GM12878 (cell line): ENCODE results near the gene CAMTA2. TPM values are rescaled to one million over a fixed set of nuclear protein-coding genes. Genes with fewer than 3 reads are reported as not detected.

Source experiments
- ATF3 ChIP-seq: IDR thresholded peaks from 2 replicates; pipeline ENCODE4 v1.6.1; 2011; ENCODE audit warnings: low read depth, mild to moderate bottlenecking, low read length, moderate library complexity, borderline replicate concordance; ENCODE audit errors: extremely low read depth
- CBFB ChIP-seq: IDR thresholded peaks from 2 replicates; pipeline ENCODE4 v1.6.1; 2016; ENCODE audit warnings: antibody characterized with exemption, low read depth
- E4F1 ChIP-seq: fragments of 450-650 bp; IDR thresholded peaks from 2 replicates; pipeline ENCODE4 v1.6.1; 2018; ENCODE audit warnings: borderline replicate concordance, mild to moderate bottlenecking; ENCODE audit not compliant: partially characterized antibody
- FOS ChIP-seq: IDR thresholded peaks from 3 replicates; pipeline ENCODE4 v1.6.1; 2011; ENCODE audit warnings: borderline replicate concordance; ENCODE audit not compliant: insufficient read length; ENCODE audit errors: extremely low read depth
- FOXK2 ChIP-seq: fragments of 450-650 bp; IDR thresholded peaks from 2 replicates; pipeline ENCODE4 v1.6.1; 2017; ENCODE audit warnings: mild to moderate bottlenecking, moderate library complexity
- HDAC6 ChIP-seq: fragments of 200-600 bp; sonication (generic); IDR thresholded peaks from one replicate; pipeline ENCODE4 v1.8.0; 2017; ENCODE audit warnings: antibody characterized with exemption; ENCODE audit not compliant: unreplicated experiment
- HSF1 ChIP-seq: fragments of 150-350 bp; IDR thresholded peaks from 2 replicates; pipeline ENCODE4 v1.6.1; 2014; ENCODE audit warnings: mild to moderate bottlenecking, low read depth, low read length
- IRF4 ChIP-seq: IDR thresholded peaks from 2 replicates; pipeline ENCODE4 v1.6.1; 2011; ENCODE audit warnings: low read depth, low read length
- KLF5 ChIP-seq: fragments of 450-650 bp; IDR thresholded peaks from 2 replicates; pipeline ENCODE4 v1.6.1; 2014; ENCODE audit warnings: mild to moderate bottlenecking; ENCODE audit not compliant: partially characterized antibody
- MXI1 ChIP-seq: fragments of 150-350 bp; IDR thresholded peaks from 2 replicates; pipeline ENCODE4 v1.6.1; 2011; ENCODE audit warnings: low read depth, mild to moderate bottlenecking, inconsistent platforms, low read length, improper control_type of control experiment
- MYC ChIP-seq: IDR thresholded peaks from 2 replicates; pipeline ENCODE4 v1.6.1; 2011; ENCODE audit warnings: mild to moderate bottlenecking, low read length, moderate library complexity, inconsistent platforms; ENCODE audit not compliant: insufficient read depth, insufficient replicate concordance, insufficient read length, severe bottlenecking
- SP1 ChIP-seq: IDR thresholded peaks from one replicate; pipeline ENCODE4 v1.6.1; 2011; ENCODE audit warnings: low read depth, low read length
- STAT3 ChIP-seq: IDR thresholded peaks from 2 replicates; pipeline ENCODE4 v1.6.1; 2011; ENCODE audit warnings: low read depth, low read length, improper control_type of control experiment
- TCF12 ChIP-seq: IDR thresholded peaks from 2 replicates; pipeline ENCODE4 v1.6.1; 2011; ENCODE audit warnings: low read depth, mild to moderate bottlenecking, low read length
- YBX1 ChIP-seq: fragments of 450-650 bp; IDR thresholded peaks from 2 replicates; pipeline ENCODE4 v1.6.1; 2016; ENCODE audit warnings: antibody characterized with exemption
- ZBTB40 ChIP-seq: fragments of 450-650 bp; IDR thresholded peaks from 2 replicates; pipeline ENCODE4 v1.6.1; 2016; ENCODE audit warnings: mild to moderate bottlenecking, moderate library complexity, borderline replicate concordance
- ZNF24 ChIP-seq: fragments of 450-650 bp; IDR thresholded peaks from 2 replicates; pipeline ENCODE4 v1.6.1; 2017; ENCODE audit warnings: antibody characterized with exemption, mild to moderate bottlenecking
- ZNF622 ChIP-seq: fragments of 450-650 bp; IDR thresholded peaks from 2 replicates; pipeline ENCODE4 v1.6.1; 2017; ENCODE audit warnings: mild to moderate bottlenecking, inconsistent platforms
- polyA plus RNA-seq, 11 experiments: library from polyadenylated mRNA; depleted of rRNA in 4 of 11; unstranded in 6 of 11; stranded (reverse) in 5 of 11; fragments of >200 nt; fragmentation: Nextera tagmentation in 4 of 11; fragmentation: Illumina TruSeq in 1 of 11; extraction: Ambion mirVana in 4 of 11; extraction: Trizol in 1 of 11; gene quantifications; 1 replicate in 1 of 11; 2 replicates in 10 of 11; pipeline versions ENCODE4 v1.2.1 to v1.2.3, GENCODE V29; 2011 to 2016; ENCODE audit warnings: inconsistent platforms in 2 of 11, missing spikeins in 2 of 11, low read depth in 1 of 11
- total RNA-seq, 4 experiments: library from RNA; depleted of rRNA in 3 of 4; stranded (reverse); fragments of >200 nt in 3 of 4; fragmentation: Illumina TruSeq in 1 of 4; extraction: Trizol in 1 of 4; gene quantifications; 2 replicates each; pipeline versions ENCODE4 v1.2.1 to v1.2.3, GENCODE V29; 2013 to 2021

CAMTA2 gene
- total and polyA plus RNA-seq, 10 of the 15 experiments (the other 5 are each of a cell fraction or from before 2014, with no cell fraction given): 0.42 to 29.3 (median 11.2) TPM

GRCh38 chr17:4997302-4998026 lies 10.0 kb upstream of the CAMTA2 start, which contains the start of the genes INCA1 and KIF1C (continued):
- TF ChIP-seq MXI1: no peak
- peak; percentile 87 for TF ChIP-seq E4F1
- TF ChIP-seq MYC: no peak
- no peak for TF ChIP-seq ATF3
- TF ChIP-seq ZNF24: no peak
- TF ChIP-seq YBX1: no peak
- TF ChIP-seq CBFB: no peak
- no peak for TF ChIP-seq ZNF622
- peak; percentile 89 for TF ChIP-seq SP1
- no peak for TF ChIP-seq ZBTB40
- TF ChIP-seq HDAC6: no peak
- no peak for TF ChIP-seq FOXK2
- no peak for TF ChIP-seq KLF5
- no peak for TF ChIP-seq FOS
- TF ChIP-seq STAT3: no peak
- peak; percentile 83 for TF ChIP-seq TCF12
- TF ChIP-seq IRF4: no peak
- no peak for TF ChIP-seq HSF1
